HG03571 (cell line): ENCODE results near the gene APLP1.
"Not testable (repeated sequence)": the region's sequence is repeated elsewhere in the genome, so short reads cannot be mapped to it uniquely, and the experiment has no call there.

Experiments used
- ATAC-seq: cut with Tn5 transposase; IDR thresholded peaks from one replicate; pipeline ENCODE4 v1.9.1; 2021; ENCODE audit not compliant: unreplicated experiment

APLP1 gene

GRCh38 chr19:35868172-35868822 is at the start of gene APLP1:
APLP1 (plus strand) TSS chr19:35868574; CDS start chr19:35868637, 63 bp downstream.
- no peak for ATAC-seq

GRCh38 chr19:35822579-35822978 is 45.8 kb upstream of the APLP1 start:
- ATAC-seq = no peak

- no peak for ATAC-seq
These were observed 44.2 kb upstream of the APLP1 start for GRCh38 chr19:35824150-35824549.

GRCh38 chr19:35828692-35829301 is 39.6 kb upstream of the APLP1 start:
- no peak for ATAC-seq

- no peak for ATAC-seq
These were observed 37.4 kb upstream of the APLP1 start for GRCh38 chr19:35830986-35831385.

GRCh38 chr19:35832054-35832453 is 36.3 kb upstream of the APLP1 start:
- ATAC-seq = no peak

GRCh38 chr19:35833972-35834371 is 34.4 kb upstream of the APLP1 start:
- no peak for ATAC-seq

- not testable (repeated sequence) for ATAC-seq
These were observed 32.3 kb upstream of the APLP1 start for GRCh38 chr19:35836096-35836495.

GRCh38 chr19:35841961-35842595 is 26.3 kb upstream of the APLP1 start:
- no peak for ATAC-seq

- ATAC-seq = no peak
These were observed 25.6 kb upstream of the APLP1 start for GRCh38 chr19:35842666-35843272.

- no peak for ATAC-seq
These were observed 24.5 kb upstream of the APLP1 start for GRCh38 chr19:35843676-35844481.

- no peak for ATAC-seq
These were observed 23.7 kb upstream of the APLP1 start for GRCh38 chr19:35844482-35845214.

- no peak for ATAC-seq
These were observed 22.9 kb upstream of the APLP1 start for GRCh38 chr19:35845215-35846037.

GRCh38 chr19:35846038-35846668 is 22.2 kb upstream of the APLP1 start:
- no peak for ATAC-seq

GRCh38 chr19:35847911-35848310 is 20.5 kb upstream of the APLP1 start:
- no peak for ATAC-seq

- no peak for ATAC-seq
These were observed 19.9 kb upstream of the APLP1 start for GRCh38 chr19:35848486-35848885.

- ATAC-seq = no peak
These were observed 19.4 kb upstream of the APLP1 start for GRCh38 chr19:35848919-35849505.

GRCh38 chr19:35851213-35852028 is 17.0 kb upstream of the APLP1 start:
- ATAC-seq = no peak
